ENCODE measurements around the gene POLR3A. TPM values are rescaled to one million over a fixed set of nuclear protein-coding genes. Genes with fewer than 3 reads are reported as not detected.

Gene POLR3A
- total RNA-seq, 1 donor from 2014 or later, result 19.5 TPM

DNA sequence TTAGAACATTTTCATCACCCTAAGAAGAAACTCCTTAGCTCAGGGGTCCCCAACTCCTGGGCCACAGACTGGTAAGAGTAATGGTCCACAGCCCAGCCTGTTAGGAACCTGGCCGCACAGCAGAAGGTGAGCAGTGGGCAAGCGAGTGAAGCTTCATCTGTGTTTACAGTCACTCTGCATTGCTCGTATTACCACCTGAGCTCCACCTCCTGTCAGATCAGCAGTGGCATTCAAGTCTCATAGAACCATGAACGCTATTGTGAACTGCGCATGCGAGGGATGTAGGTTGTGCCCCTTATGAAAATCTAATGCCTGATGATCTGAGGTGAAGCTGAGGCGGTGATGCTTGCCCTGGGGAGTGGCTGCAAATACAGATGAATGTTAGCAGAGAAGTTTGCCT is 65.4 kb downstream of the POLR3A start:
- H3K27me3 Mint-ChIP-seq (ENCODE audit: unreplicated experiment), result no peaks in the 10 kb centered on the region
- H3K27ac Mint-ChIP-seq (ENCODE audit: unreplicated experiment), result no peak overlapping the region
- no peak for DNase-seq (ENCODE audit: extremely low spot score, unreplicated experiment)
- peaks cover 8% of the 10 kb centered on the region for H3K9me3 Mint-ChIP-seq (ENCODE audit: unreplicated experiment)
- H3K4me1 Mint-ChIP-seq (ENCODE audit: unreplicated experiment), result peaks cover 2% of the 10 kb centered on the region
- H3K4me3 Mint-ChIP-seq (ENCODE audit: unreplicated experiment), result no peak overlapping the region
- H3K36me3 Mint-ChIP-seq (ENCODE audit: unreplicated experiment), result no peaks in the 10 kb centered on the region
- TF ChIP-seq, protein P1, sequence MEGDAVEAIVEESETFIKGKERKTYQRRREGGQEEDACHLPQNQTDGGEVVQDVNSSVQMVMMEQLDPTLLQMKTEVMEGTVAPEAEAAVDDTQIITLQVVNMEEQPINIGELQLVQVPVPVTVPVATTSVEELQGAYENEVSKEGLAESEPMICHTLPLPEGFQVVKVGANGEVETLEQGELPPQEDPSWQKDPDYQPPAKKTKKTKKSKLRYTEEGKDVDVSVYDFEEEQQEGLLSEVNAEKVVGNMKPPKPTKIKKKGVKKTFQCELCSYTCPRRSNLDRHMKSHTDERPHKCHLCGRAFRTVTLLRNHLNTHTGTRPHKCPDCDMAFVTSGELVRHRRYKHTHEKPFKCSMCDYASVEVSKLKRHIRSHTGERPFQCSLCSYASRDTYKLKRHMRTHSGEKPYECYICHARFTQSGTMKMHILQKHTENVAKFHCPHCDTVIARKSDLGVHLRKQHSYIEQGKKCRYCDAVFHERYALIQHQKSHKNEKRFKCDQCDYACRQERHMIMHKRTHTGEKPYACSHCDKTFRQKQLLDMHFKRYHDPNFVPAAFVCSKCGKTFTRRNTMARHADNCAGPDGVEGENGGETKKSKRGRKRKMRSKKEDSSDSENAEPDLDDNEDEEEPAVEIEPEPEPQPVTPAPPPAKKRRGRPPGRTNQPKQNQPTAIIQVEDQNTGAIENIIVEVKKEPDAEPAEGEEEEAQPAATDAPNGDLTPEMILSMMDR (IDR thresholded peaks at IDR 0.05), result no peak

GRCh38 chr10:77962350-77963146 is 66.8 kb downstream of the POLR3A start:
- Mint-ChIP-seq H3K4me3 (ENCODE audit: unreplicated experiment) (no peak overlapping the region), H3K27ac (ENCODE audit: unreplicated experiment) (no peak overlapping the region), H3K4me1 (ENCODE audit: unreplicated experiment) (peaks cover 2% of the 10 kb centered on the region), H3K27me3 (ENCODE audit: unreplicated experiment) (peaks cover 2% of the 10 kb centered on the region), H3K9me3 (ENCODE audit: unreplicated experiment) (peaks cover 8% of the 10 kb centered on the region), H3K36me3 (ENCODE audit: unreplicated experiment) (no peaks in the 10 kb centered on the region)
- TF ChIP-seq, protein P1 (IDR thresholded peaks at IDR 0.05), result no peak
- no peak for DNase-seq (ENCODE audit: extremely low spot score, unreplicated experiment)

DNA sequence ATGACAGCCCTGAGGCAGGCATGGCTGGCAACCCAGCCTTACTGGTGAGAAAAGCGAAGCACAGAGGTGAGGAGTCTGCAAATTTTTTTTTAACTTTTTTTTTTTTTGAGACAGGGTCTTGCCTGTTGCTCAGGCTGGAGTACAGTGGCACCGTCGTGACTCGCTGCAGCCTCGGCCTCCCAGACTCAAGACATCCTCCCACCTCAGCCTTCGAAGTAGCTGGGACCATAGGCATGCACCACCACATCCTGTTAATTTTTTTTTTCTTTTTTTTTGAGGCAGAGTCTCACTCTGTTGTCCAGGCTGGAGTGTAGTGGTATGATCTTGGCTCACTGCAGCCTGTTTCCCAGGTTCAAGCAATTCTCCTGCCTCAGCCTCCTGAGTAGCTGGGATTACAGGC is 67.6 kb downstream of the POLR3A start:
- no peak overlapping the region for H3K4me3 Mint-ChIP-seq (ENCODE audit: unreplicated experiment)
- no peak overlapping the region for H3K27ac Mint-ChIP-seq (ENCODE audit: unreplicated experiment)
- peaks cover 2% of the 10 kb centered on the region for H3K4me1 Mint-ChIP-seq (ENCODE audit: unreplicated experiment)
- no peaks in the 10 kb centered on the region for H3K36me3 Mint-ChIP-seq (ENCODE audit: unreplicated experiment)
- TF ChIP-seq, protein P1 (IDR thresholded peaks at IDR 0.05), result no peak
- DNase-seq (ENCODE audit: extremely low spot score, unreplicated experiment), result no peak
- peaks cover 8% of the 10 kb centered on the region for H3K9me3 Mint-ChIP-seq (ENCODE audit: unreplicated experiment)
- H3K27me3 Mint-ChIP-seq (ENCODE audit: unreplicated experiment), result peaks cover 3% of the 10 kb centered on the region

DNA sequence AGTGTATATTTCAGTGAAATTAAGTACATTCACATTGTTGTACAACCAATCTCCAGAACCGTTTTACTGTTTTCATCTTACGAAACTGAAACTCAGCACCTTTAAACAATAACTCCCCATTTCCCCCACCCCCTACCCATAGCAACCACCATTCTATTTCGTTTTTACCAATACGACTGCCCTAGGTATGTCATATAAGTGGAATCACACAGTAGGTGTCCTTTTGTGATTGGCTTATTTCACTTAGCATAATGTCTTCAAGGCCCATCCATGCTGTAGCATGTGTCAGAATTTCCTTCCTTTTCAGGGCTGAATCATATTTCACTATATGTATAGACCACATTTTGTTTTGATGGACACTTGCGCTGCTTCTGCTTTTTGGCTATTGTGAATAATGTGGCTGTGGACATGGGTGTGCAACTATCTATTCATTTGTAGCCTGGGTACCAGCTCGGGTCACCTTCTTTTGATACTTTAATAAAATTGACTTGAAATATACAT is 68.4 kb downstream of the POLR3A start:
- no peak for DNase-seq (ENCODE audit: extremely low spot score, unreplicated experiment)
- H3K27me3 Mint-ChIP-seq (ENCODE audit: unreplicated experiment), result peaks cover 3% of the 10 kb centered on the region
- peaks cover 2% of the 10 kb centered on the region for H3K4me1 Mint-ChIP-seq (ENCODE audit: unreplicated experiment)
- TF ChIP-seq, protein P1 (IDR thresholded peaks at IDR 0.05), result no peak
- H3K4me3 Mint-ChIP-seq (ENCODE audit: unreplicated experiment), result no peak overlapping the region
- no peak overlapping the region for H3K27ac Mint-ChIP-seq (ENCODE audit: unreplicated experiment)
- peaks cover 8% of the 10 kb centered on the region for H3K9me3 Mint-ChIP-seq (ENCODE audit: unreplicated experiment)
- H3K36me3 Mint-ChIP-seq (ENCODE audit: unreplicated experiment), result no peaks in the 10 kb centered on the region

DNA sequence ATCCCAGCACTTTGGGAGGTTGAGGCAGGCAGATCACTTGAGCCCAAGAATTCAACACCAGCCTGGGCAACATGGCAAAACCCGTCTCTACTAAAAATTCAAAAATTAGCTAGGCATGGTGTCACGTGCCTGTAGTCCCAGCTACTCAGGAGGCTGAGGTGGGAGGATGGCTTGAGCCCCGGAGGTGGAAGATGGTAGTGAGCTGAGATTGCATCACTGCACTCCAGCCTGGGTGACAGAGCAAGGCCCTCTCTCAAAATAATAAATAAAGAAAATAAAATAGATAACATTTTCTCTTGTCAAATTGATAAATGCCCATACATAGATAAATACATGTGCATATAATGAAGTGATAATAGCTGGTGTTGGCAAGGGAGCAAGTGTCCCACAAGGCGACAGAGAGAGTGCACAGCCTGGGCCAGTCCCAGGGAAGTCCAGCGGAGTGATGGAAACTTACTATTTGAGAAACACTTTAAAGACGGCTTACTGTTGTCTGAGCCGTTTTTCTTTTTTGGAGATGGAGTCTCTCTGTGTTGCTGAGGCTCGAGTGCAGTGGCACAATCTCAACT is 69.3 kb downstream of the POLR3A start:
- Mint-ChIP-seq H3K27ac (ENCODE audit: unreplicated experiment) (no peak overlapping the region), H3K36me3 (ENCODE audit: unreplicated experiment) (no peaks in the 10 kb centered on the region), H3K9me3 (ENCODE audit: unreplicated experiment) (peaks cover 7% of the 10 kb centered on the region), H3K4me1 (ENCODE audit: unreplicated experiment) (peaks cover 5% of the 10 kb centered on the region), H3K4me3 (ENCODE audit: unreplicated experiment) (no peak overlapping the region), H3K27me3 (ENCODE audit: unreplicated experiment) (peaks cover 3% of the 10 kb centered on the region)
- no peak for DNase-seq (ENCODE audit: extremely low spot score, unreplicated experiment)
- TF ChIP-seq, protein P1 (IDR thresholded peaks at IDR 0.05), result no peak
